T-helper 2 cell treated with Interferon-gamma antibody and Interleukin-4, amounts not matched to agents 100 ng/mL and 5 ng/mL, for 36 hours (primary cell): ENCODE results near the gene NDUFB6. TPM values are rescaled to one million over a fixed set of nuclear protein-coding genes. Genes with fewer than 3 reads are reported as not detected.
"Not testable (repeated sequence)": the region's sequence is repeated elsewhere in the genome, so short reads cannot be mapped to it uniquely, and the experiment has no call there.

ENCODE experiments used
- intact Hi-C: fragments of 100-400 bp; cut with micrococcal nuclease; formaldehyde crosslinking; loops from one replicate; pipeline ENCODE4 v1.15.1; 2023
- total RNA-seq: library from RNA; stranded (reverse); gene quantifications from 2 replicates; pipeline ENCODE4 v1.2.3, GENCODE V29; 2022

Gene NDUFB6
- total RNA-seq, 1 donor from 2014 or later: 44.3 TPM

DNA sequence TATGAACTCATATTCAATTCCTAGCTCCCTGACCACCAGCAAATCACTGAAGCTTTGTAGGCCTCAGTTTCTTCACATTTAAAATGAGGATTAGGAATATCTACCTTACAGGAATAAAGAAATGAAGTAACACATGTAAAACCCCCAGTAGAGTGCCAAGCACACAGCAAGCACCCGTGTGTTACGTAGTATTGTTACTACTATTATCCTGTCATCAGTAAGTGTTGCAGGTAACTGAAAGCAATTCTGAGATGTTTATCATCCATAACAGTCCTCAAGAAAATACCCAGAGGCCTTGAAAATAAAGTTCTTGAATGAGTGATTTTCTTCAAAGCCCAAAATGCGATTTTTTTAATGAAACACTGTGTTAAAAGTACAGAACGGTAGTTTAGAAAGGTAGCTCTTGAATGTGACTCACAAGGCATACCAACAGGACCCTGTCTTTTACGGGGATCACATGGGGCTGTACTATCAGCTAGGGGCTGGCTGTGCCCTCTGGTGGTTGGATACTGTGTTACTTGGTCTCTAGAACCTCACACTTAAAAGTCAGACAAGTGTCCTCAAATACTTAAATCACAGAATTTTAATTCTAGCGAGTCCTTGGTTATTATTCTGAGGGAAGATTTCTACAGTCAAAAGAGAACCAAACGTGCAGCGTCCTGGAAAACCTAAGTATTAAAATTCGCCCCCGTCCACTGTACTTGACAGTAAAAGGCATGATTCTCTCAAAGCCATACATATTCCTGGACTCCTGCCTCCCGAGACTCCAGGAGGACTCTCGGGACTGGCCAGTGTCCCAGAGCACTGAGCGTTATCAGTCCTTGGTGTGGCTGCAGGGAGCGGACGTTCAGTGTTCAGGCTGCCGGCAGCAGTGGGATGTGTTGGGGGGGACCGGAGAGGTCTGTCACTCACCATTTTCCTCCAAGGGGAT is 725 bp downstream of the NDUFB6 start:
- intact Hi-C loops: loop anchor here (1.0 to 5.0 kb wide), 4 partner anchors 20 to 595 kb away; partner anchors contain the start of genes B4GALT1, SMIM27 and TOPORS

GRCh38 chr9:32570262-32570661 is 2.7 kb downstream of the NDUFB6 start:
- intact Hi-C loops: loop anchor here (5.0 kb wide), 1 partner anchor 597 kb away; the partner anchor contains the start of gene B4GALT1

- intact Hi-C loops: no loop called here
Measured at GRCh38 chr9:32566770-32567169, 6.2 kb downstream of the NDUFB6 start.

GRCh38 chr9:32565967-32566366 is 7.0 kb downstream of the NDUFB6 start:
- intact Hi-C loops: no loop called here

GRCh38 chr9:32558408-32558934 is 14.5 kb downstream of the NDUFB6 start:
- intact Hi-C loops: no loop called here

- intact Hi-C loops: loop anchor here (5.0 kb wide), 1 partner anchor 1263 kb away; the partner anchor contains the start of gene UBE2R2
Measured at GRCh38 chr9:32554591-32554990, 18.4 kb downstream of the NDUFB6 start.

- intact Hi-C loops: loop anchor here (5.0 kb wide), 1 partner anchor 1263 kb away; the partner anchor contains the start of gene UBE2R2
Measured at GRCh38 chr9:32554107-32554506, 18.9 kb downstream of the NDUFB6 start.

DNA sequence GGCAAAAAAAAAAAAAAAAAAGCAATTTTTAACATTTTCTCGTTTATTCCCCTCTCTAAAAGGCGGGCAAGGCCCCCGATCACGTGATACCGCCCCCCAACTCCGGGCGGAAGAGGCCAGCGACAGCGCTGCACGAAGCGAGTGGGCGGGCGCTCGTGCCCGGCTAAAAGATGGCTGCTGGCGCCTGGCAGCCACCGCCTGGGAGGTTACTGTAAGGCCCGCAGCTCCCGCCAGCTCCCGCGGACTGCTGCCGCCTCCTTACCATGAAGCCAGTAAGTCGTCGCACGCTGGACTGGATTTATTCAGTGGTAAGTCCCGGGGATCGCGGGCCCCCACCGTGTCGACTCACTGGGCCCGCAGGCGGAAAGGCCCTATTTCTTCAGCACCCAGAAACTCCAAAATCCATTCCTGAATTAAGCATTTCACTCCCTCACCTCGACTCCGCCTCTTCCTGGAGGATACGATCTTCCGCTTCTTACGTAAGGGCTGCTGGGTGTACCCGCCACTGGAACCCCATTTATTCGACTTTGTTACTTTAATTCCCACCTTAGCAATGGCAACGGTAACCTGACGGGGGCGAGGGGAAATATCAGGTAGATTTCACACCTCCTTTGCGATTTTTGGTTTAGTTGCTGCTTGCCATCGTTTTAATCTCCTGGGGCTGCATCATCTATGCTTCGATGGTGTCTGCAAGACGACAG is 20.6 kb downstream of the NDUFB6 start, which contains the start of the genes SMIM27 and TOPORS:
SMIM27 (plus strand) TSS at position 156 of the 701 bp plus-strand sequence; CDS start at position 264, 108 bp downstream.
TOPORS (minus strand) TSS at position 415 of the 701 bp plus-strand sequence; CDS start at position 265, 150 bp downstream.
- intact Hi-C loops: loop anchor here (1.0 to 5.0 kb wide), 5 partner anchors 20 to 1265 kb away; partner anchors contain the start of genes ACO1, B4GALT1 and UBE2R2

GRCh38 chr9:32551276-32552051 is 21.5 kb downstream of the NDUFB6 start:
- intact Hi-C loops: loop anchor here (1.0 to 5.0 kb wide), 9 partner anchors 21 to 1266 kb away; partner anchors contain the start of genes ACO1, APTX, B4GALT1 and DNAJA1

- intact Hi-C loops: loop anchor here (1.0 to 5.0 kb wide), 5 partner anchors 24 to 1267 kb away; partner anchors contain the start of genes APTX, DNAJA1, RIGI and SMU1
Measured at GRCh38 chr9:32550562-32551275, 22.2 kb downstream of the NDUFB6 start.

- intact Hi-C loops: loop anchor here (2.0 to 5.0 kb wide), 2 partner anchors 527 to 1267 kb away; partner anchors contain the start of genes SMU1 and UBE2R2
Measured at GRCh38 chr9:32550150-32550561, 22.8 kb downstream of the NDUFB6 start.

- intact Hi-C loops: not testable (repeated sequence)
Measured at GRCh38 chr9:32548213-32548612, 24.7 kb downstream of the NDUFB6 start.

GRCh38 chr9:32545884-32546283 is 27.1 kb downstream of the NDUFB6 start:
- intact Hi-C loops: no loop called here

GRCh38 chr9:32543047-32543446 is 29.9 kb downstream of the NDUFB6 start:
- intact Hi-C loops: no loop called here

DNA sequence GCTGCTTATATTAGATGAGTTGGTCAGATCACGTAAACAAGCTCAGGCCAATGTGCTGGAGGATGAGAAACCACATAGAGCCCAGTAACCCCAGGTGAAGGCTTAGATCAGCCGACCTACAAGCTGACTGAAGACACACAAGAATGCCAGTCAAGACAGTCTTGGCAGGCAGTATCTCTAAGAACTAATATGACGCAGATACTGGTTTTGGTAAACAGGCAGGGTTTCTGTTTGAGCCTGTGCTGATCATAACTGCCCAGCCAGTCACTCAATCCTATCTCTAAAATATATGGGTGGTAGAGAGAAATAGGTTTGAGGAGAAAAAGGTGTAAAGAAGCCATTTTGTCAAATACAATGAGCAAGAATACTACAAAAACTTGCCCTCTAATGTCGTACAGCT is 39.1 kb downstream of the NDUFB6 start:
- intact Hi-C loops: loop anchor here (10.0 kb wide), 1 partner anchor 69 kb away; no protein-coding TSS in a partner anchor

DNA sequence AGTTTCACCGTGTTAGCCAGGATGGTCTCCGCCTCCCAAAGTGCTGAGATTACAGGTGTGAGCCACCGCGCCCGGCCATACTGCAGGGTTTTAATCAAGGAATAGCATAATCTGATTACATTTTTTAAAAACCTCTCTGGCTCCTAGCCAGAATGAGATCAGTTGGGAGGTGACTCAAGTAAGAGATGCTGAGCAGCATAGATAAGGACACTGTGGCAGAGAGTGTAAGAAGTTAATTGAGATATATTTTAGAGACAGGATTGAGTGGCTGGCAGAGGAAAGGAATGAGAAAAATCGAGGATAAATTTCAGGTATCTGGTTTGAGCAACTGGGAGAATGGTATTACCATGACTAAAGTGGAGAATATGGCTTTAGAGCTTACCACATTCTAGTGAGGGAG is 39.6 kb downstream of the NDUFB6 start:
- intact Hi-C loops: loop anchor here (10.0 kb wide), 1 partner anchor 69 kb away; no protein-coding TSS in a partner anchor

DNA sequence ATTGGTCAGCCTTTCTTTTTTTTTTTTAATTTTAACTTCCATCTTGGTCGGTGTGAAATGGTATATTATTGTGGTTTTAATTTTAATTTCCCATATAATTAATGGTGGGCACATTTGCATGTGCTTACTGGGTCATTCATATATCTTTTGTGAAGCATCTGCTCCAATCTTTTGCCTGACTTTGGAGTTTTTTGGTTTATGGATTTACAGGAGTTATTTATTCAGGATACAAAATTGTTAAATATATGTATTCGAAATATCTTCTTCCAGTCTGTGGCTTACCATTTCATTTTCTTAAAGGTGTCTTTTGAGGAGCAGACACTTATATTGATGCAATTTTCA is 46.3 kb downstream of the NDUFB6 start:
- intact Hi-C loops: loop anchor here (1.0 kb wide), 4 partner anchors 25 to 147 kb away; partner anchors contain the start of genes ACO1 and NDUFB6

GRCh38 chr9:32526041-32526706 is 46.8 kb downstream of the NDUFB6 start, which contains the start of gene RIGI:
RIGI (minus strand) TSS chr9:32526196; CDS start chr9:32526166, 30 bp downstream.
- intact Hi-C loops: loop anchor here (1.0 kb wide), 4 partner anchors 25 to 147 kb away; partner anchors contain the start of genes ACO1 and NDUFB6

DNA sequence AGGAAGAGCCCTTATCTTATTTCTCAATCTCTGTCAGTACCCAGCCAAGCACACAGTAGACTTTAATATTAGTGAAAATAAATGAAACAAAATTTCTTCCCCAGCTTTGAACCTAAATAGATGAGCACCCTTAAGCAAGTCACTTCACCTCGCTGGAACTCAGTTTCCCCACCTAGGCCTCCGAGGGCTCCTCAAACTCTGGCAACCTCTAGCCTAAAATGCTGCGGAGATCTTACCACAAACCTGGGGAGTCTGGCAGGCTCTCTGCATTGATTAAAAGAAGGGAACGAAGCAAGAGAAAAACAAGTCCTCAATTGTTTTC is 47.3 kb downstream of the NDUFB6 start:
- intact Hi-C loops: loop anchor here (1.0 kb wide), 4 partner anchors 26 to 146 kb away; partner anchors contain the start of genes ACO1 and NDUFB6
